Prostate gland (tissue), 2 donors: Measurements from ENCODE around the gene SLC13A3.

Experiments
- POLR2A ChIP-seq: fragments of 450-650 bp; IDR thresholded peaks from one replicate; pipeline ENCODE4 v1.6.1; 2016; ENCODE audit warnings: antibody characterized with exemption, mild to moderate bottlenecking
- TF ChIP-seq, protein P1 (sequence below), 4 experiments: fragments of 200-600 bp in 2 of 4; fragments of 450-650 bp in 2 of 4; sonication (generic) in 2 of 4; IDR thresholded peaks; 1 replicate in 3 of 4; 2 replicates in 1 of 4; pipeline ENCODE4 v1.5.1; 2016 to 2019; ENCODE audit warnings: antibody characterized with exemption in 4 of 4, mild to moderate bottlenecking in 2 of 4, moderate library complexity in 2 of 4

DNA sequence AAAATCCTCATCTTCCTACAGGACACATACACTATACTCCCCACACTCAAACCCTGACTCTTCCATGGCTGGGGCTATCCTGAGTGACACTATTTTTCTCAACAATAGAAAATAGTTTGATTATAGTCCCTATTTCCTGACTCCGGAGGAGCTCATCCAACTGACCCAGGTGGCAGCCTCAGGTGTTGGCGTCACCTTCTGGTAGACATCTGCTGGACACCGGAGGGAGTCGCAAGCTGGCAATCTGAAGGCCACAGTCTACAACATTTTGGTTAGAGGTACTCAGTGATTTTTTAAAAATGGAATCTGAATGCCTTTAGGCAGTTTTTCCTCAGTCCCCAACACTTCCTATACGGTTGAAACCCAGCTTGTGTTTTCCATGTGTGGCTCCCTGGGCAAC lies 68.6 kb downstream of the SLC13A3 start:
- no peak for TF ChIP-seq POLR2A
- TF ChIP-seq, protein P1, sequence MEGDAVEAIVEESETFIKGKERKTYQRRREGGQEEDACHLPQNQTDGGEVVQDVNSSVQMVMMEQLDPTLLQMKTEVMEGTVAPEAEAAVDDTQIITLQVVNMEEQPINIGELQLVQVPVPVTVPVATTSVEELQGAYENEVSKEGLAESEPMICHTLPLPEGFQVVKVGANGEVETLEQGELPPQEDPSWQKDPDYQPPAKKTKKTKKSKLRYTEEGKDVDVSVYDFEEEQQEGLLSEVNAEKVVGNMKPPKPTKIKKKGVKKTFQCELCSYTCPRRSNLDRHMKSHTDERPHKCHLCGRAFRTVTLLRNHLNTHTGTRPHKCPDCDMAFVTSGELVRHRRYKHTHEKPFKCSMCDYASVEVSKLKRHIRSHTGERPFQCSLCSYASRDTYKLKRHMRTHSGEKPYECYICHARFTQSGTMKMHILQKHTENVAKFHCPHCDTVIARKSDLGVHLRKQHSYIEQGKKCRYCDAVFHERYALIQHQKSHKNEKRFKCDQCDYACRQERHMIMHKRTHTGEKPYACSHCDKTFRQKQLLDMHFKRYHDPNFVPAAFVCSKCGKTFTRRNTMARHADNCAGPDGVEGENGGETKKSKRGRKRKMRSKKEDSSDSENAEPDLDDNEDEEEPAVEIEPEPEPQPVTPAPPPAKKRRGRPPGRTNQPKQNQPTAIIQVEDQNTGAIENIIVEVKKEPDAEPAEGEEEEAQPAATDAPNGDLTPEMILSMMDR (IDR thresholded peaks at IDR 0.05) = no peak
